GM12874 (cell line): ENCODE results near the gene DENND1B.

Source experiments
- CTCF ChIP-seq: IDR thresholded peaks from 2 replicates; pipeline ENCODE4 v1.5.1; 2011; ENCODE audit warnings: low read depth, mild to moderate bottlenecking, control low read depth, low read length, moderate library complexity; ENCODE audit not compliant: insufficient read depth

DENND1B gene

GRCh38 chr1:197736685-197737084 is 38.6 kb downstream of the DENND1B start:
- no peak for TF ChIP-seq CTCF

- TF ChIP-seq CTCF = no peak
Measured at GRCh38 chr1:197735461-197735860, 39.8 kb downstream of the DENND1B start.

- no peak for TF ChIP-seq CTCF
Measured at GRCh38 chr1:197733324-197733723, 42.0 kb downstream of the DENND1B start.

GRCh38 chr1:197732187-197732586 is 43.1 kb downstream of the DENND1B start:
- no peak for TF ChIP-seq CTCF

GRCh38 chr1:197731449-197731848 is 43.8 kb downstream of the DENND1B start:
- TF ChIP-seq CTCF = no peak

GRCh38 chr1:197725976-197726375 is 49.3 kb downstream of the DENND1B start:
- TF ChIP-seq CTCF = no peak

- no peak for TF ChIP-seq CTCF
Measured at GRCh38 chr1:197725044-197725443, 50.2 kb downstream of the DENND1B start.

GRCh38 chr1:197715806-197716205 is 59.5 kb downstream of the DENND1B start:
- no peak for TF ChIP-seq CTCF
